Measurements from ENCODE around the gene HOXD8. TPM values are rescaled to one million over a fixed set of nuclear protein-coding genes. Genes with fewer than 3 reads are reported as not detected.

HOXD8 gene
- total and polyA plus RNA-seq, 4 donors = 0.34 to 1.6 (median 1.0) TPM

- H3K9ac ChIP-seq (ENCODE audit: insufficient read depth in 1 of 2, low read length in 2 of 2) = no peak within 1 kb of the TSS
- no peak for TF ChIP-seq CTCF (IDR thresholded peaks at IDR 0.05; ENCODE audit: control extremely low read depth, extremely low read depth)
- no peaks in the 10 kb centered on the region for H3K36me3 ChIP-seq (ENCODE audit: control insufficient read depth in 4 of 4, insufficient read depth in 4 of 4, low read length in 4 of 4)
- no peak within 1 kb of the TSS for H3K27ac ChIP-seq (ENCODE audit: low read depth in 1 of 2, low read length in 1 of 2)
- H3K9me3 ChIP-seq (ENCODE audit: control insufficient read depth in 4 of 4, insufficient read depth in 3 of 4, low read length in 3 of 4) = peaks cover 0 to 6% (median 0%) of the 10 kb centered on the region in 4 donors
- H3K27me3 ChIP-seq (ENCODE audit: control insufficient read depth in 3 of 3, insufficient read depth in 3 of 3, low read length in 2 of 3) = peaks cover 29 to 98% (median 93%) of the 10 kb centered on the region in 3 donors
- ATAC-seq (ENCODE audit: insufficient read depth, low FRiP score) = no peak
- 4 to 7% methylated on average over 69 to 70 of the region's 70 CpGs for WGBS, 2 donors
- H3K4me1 ChIP-seq (ENCODE audit: control insufficient read depth in 5 of 5, insufficient read depth in 5 of 5, low read length in 5 of 5) = peaks cover 0 to 20% (median 5%) of the 10 kb centered on the region in 5 donors
- DNase-seq = no peak
- no peak within 1 kb of the TSS for H3K4me3 ChIP-seq
Observed at GRCh38 chr2:176099728-176100546, 29.6 kb upstream of the HOXD8 start, which contains the start of gene HOXD12. Gene HOXD12 (plus strand): TSS chr2:176099795. CDS start chr2:176099802, 7 bp downstream.

- Histone ChIP-seq H3K4me1 (ENCODE audit: control insufficient read depth in 5 of 5, insufficient read depth in 5 of 5, low read length in 5 of 5) (peaks cover 0 to 20% (median 5%) of the 10 kb centered on the region in 5 donors), H3K27me3 (ENCODE audit: control insufficient read depth in 3 of 3, insufficient read depth in 3 of 3, low read length in 2 of 3) (peaks cover 34 to 98% (median 93%) of the 10 kb centered on the region in 3 donors), H3K27ac (ENCODE audit: low read depth in 1 of 2, low read length in 1 of 2) (no peak overlapping the region), H3K36me3 (ENCODE audit: control insufficient read depth in 4 of 4, insufficient read depth in 4 of 4, low read length in 4 of 4) (no peaks in the 10 kb centered on the region), H3K9me3 (ENCODE audit: control insufficient read depth in 4 of 4, insufficient read depth in 3 of 4, low read length in 3 of 4) (peaks cover 0 to 8% (median 0%) of the 10 kb centered on the region in 4 donors), H3K4me3 (no peak overlapping the region), H3K9ac (ENCODE audit: insufficient read depth in 1 of 2, low read length in 2 of 2) (no peak overlapping the region)
- DNase-seq (no peak), ATAC-seq (ENCODE audit: insufficient read depth, low FRiP score) (no peak)
- 7 to 12% methylated on average over 27 to 28 of the region's 28 CpGs for WGBS, 2 donors
- TF ChIP-seq CTCF (IDR thresholded peaks at IDR 0.05; ENCODE audit: control extremely low read depth, extremely low read depth) = no peak
Observed at GRCh38 chr2:176100547-176101140, 28.9 kb upstream of the HOXD8 start.

GRCh38 chr2:176101216-176101830, 28.2 kb upstream of the HOXD8 start:
- 11 to 12% methylated on average over 2 of the region's 2 CpGs for WGBS, 2 donors
- peaks cover 0 to 19% (median 5%) of the 10 kb centered on the region in 5 donors for H3K4me1 ChIP-seq (ENCODE audit: control insufficient read depth in 5 of 5, insufficient read depth in 5 of 5, low read length in 5 of 5)
- H3K27me3 ChIP-seq (ENCODE audit: control insufficient read depth in 3 of 3, insufficient read depth in 3 of 3, low read length in 2 of 3) = peaks cover 39 to 98% (median 93%) of the 10 kb centered on the region in 3 donors
- TF ChIP-seq CTCF (IDR thresholded peaks at IDR 0.05; ENCODE audit: control extremely low read depth, extremely low read depth) = no peak
- no peak overlapping the region for H3K27ac ChIP-seq (ENCODE audit: low read depth in 1 of 2, low read length in 1 of 2)
- H3K9ac ChIP-seq (ENCODE audit: insufficient read depth in 1 of 2, low read length in 2 of 2) = no peak overlapping the region
- H3K4me3 ChIP-seq = no peak overlapping the region
- no peaks in the 10 kb centered on the region for H3K36me3 ChIP-seq (ENCODE audit: control insufficient read depth in 4 of 4, insufficient read depth in 4 of 4, low read length in 4 of 4)
- H3K9me3 ChIP-seq (ENCODE audit: control insufficient read depth in 4 of 4, insufficient read depth in 3 of 4, low read length in 3 of 4) = peaks cover 0 to 8% (median 0%) of the 10 kb centered on the region in 4 donors
- ATAC-seq (ENCODE audit: insufficient read depth, low FRiP score) = no peak
- no peak for DNase-seq

All from lung (tissue), 12 donors.